Activated CD4-positive, CD25-positive, alpha-beta regulatory T cell treated with anti-CD3 and anti-CD28 coated beads, Interleukin-2, amount 50 U/mL, for 24 hours (primary cell): ENCODE measurements around the gene MYOM3.

Experiments used
- ATAC-seq, 2 donors: fragments of 150-1000 bp; cut with Tn5 transposase; one replicate each; pipeline ENCODE4 v1.10.0; 2021; ENCODE audit warnings: mild to moderate bottlenecking in 1 of 2, moderate library complexity in 1 of 2

The MYOM3 gene

DNA sequence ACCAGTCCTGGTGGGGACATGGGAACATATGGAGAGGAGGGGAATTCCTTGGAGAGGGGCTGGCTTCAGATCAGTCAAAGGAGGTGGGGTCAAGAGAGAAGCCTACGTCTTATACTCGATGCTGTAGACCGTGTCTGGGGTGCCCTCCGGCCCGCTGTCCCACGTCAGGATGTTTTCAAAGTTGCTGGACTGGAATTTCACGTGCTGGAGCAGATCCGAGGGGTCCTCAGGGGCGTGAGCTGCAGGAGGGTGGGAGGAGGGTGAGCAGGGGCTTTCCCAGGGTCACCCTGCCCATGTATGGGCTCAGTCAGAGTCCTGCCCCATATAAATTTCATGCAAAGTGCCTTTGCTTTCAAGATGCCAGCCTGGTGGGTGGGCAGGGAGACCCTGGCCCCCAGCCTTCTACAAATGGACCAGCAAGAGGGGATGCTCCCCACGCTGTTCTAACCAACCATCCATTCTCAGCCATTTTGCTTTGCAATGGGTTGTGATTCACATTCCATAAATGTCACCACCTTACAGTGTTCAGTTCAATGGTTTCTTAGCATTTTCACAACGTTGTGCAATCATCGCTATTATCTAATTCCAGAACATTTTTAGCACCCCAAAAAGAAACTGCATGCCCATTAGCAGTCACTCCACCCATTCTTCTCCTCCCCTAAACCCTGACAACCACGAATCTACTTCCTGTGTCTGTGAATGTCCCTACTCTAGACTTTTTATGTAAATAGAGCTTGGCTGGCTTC, 26.7 kb upstream of the MYOM3 start:
- no peak for ATAC-seq

DNA sequence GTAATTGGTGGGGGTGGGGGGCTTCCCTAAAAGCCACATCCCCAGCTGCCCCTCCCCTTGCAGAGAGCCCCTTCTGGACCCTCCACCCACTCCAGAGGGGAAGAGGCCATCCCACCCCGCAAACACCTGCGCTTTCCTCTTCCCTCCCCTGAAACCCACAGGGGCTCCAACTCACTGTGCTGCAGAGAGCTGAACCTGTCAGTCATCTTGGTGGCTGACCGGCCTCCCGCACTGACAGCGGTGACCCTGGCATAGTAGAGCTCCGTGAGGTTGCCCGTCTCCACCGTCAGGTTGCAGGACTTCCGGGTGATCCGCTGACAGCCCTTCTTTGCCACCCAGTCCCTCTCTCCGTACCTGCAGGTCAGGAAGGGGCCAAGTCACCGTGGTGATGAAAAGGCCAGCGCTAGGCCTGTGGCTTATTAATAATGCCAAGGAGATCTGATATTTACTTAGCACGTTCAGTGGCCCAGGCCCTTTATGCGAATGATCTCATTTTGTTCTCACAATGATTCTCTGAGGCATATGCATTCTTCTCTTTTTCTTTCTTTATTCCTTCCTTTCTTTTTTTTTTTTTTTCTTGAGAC, 25.1 kb upstream of the MYOM3 start:
- ATAC-seq = no peak

DNA sequence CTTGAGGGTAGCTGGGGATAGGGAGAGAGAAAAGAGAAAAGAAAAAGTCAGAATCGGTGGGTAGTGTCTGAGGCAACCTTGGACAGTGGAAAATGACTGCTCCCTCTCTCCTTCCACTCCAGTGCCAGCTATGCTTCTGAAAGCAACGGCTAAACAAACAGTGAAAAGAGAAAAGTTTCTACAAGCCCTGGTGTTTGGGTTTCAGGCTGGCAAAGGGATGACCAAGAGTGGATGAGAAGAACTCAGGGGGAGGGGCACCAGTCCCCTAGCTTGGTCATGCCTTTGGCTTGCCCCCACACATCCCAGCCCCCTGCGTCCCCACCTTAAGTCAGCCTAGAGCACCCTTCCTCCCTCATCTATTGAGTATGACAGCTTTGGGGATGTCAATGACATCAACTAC, 22.4 kb upstream of the MYOM3 start:
- no peak for ATAC-seq

DNA sequence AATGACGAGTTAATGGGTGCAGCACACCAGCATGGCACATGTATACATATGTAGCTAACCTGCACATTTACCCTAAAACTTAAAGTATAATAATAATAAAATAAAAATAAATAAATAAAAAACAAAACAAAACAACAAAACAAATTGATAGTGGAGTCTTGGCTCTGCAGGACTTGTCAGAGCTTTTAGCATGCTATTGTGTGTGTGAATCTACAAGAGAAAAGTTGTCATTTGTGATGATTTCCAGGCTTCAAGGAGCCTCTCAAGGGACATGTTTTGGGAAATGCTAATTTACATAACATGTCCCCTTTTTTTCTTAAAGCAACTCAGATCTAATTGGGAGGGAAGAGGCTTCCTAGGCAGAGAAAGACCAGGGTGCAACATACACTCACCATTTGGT, 21.9 kb upstream of the MYOM3 start:
- no peak for ATAC-seq

DNA sequence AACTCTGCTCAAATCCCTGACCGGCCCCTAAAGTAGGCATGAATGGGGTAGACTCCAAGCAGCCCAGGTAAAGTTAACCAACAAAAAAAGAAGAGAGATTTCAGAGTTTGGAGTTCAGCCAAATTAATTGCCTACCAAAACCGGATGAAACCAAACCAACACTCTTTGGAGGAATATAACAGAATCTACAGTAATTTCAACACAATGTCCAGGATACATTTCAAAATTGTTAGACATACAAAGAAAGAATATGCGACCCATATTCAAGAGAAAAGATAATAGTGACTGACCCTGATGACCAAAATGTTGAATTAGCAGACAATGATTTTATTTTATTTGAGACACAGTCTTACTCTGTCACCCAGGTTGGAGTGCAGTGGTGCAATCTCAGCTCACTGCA, 18.4 kb upstream of the MYOM3 start:
- no peak for ATAC-seq

DNA sequence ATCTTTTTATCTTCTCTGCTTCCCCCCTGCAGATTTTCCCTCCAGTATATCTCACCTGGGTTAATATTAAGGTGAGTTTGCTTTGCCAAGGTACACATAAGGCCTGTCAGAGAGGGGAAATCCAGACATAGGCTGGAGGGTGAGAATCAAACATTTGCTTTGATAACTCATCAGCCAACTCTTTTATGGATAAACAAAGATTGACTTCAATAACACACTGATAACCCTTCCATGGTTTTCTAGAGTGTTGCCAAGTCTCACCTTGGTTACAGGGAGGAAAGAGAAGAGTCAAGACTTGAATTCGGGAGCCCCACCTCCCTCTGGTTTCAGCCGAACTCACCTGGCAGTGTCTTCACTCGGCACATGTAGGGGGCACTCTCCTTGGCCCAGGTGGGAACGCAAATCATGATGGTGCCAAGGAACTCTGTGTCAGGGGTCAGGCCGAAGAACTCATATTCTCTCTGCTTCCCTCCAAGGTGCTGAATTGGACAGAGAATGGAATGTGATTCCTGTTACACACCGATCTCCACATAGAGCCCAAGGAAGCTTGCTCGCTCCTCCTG, 15.9 kb upstream of the MYOM3 start:
- ATAC-seq = no peak

DNA sequence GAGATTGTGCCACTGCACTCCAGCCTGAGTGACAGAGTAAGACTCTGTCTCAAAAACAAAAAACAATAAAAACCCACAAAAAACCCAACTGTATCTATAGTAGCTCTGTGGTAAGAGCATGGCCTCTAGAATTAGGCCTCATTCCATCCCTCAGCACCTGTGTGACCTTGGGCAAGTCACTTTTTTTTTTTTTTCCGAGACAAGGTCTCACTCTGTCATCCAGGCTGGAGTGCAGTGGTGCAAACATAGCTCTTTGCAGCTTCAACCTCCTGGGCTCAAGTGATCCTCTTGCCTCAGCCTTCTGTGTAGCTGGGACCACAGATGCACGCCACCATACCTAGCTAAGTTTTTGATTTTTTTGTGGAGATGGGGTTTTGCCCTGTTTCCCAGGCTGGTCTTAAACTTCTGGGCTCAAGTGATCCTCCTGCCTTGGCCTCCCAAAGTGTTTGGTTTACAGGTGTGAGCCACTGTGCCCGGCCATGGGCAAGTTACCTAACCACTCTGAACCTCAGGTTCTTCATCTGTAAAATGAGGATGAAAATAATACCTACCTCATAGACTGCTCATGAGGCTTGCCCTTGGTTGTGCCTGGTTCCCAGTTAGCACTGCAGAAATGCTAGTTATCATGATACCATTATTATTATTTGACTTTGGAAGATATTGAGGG, 15.3 kb upstream of the MYOM3 start:
- ATAC-seq = no peak

DNA sequence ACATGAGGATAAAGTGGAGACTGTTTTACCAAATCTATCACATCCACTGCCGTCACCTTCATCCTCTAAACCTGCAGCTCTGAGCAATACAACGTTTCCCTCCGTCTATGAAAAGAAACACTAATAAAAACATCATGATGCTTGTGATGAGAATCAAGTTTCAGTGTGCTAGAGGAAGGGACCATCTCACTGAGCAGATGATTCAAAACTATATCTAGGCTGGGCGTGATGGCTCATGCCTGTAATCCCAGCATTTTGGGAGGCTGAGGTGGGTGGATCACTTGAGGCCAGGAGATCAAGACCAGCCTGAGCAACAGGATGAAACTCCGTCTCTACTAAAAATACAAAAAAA, 14.7 kb upstream of the MYOM3 start:
- ATAC-seq = no peak

DNA sequence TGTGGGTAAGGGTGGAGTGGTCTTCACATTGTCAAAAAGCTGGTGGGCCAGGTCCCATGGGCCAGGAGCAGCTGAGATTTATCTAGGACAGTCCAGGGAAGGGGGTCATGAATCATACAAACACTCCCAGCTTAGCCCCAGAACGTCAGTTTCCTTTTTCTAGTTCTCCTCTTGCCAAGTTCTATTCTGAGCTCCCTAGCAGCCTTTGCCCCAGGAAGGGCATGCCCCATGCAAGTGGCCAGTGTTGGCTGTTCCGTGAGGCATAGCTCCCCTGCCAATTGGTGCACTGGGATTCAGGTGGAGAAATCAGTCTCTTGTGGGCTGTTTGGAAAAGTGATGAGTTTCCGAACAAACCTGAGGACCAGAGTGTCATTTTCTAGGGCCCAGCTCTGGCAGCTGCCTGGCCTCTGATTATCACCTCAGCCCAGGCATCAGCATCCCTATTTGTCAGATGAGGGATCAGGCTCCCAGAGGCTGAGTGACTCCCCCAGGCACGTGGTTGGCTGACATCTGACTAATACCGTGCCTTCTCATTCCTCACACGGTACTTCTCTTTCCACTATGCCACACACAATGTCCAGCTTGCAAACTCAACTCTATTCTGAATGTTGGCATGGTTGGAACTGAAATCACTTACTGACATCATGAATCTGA, 14.2 kb upstream of the MYOM3 start:
- ATAC-seq = no peak

DNA sequence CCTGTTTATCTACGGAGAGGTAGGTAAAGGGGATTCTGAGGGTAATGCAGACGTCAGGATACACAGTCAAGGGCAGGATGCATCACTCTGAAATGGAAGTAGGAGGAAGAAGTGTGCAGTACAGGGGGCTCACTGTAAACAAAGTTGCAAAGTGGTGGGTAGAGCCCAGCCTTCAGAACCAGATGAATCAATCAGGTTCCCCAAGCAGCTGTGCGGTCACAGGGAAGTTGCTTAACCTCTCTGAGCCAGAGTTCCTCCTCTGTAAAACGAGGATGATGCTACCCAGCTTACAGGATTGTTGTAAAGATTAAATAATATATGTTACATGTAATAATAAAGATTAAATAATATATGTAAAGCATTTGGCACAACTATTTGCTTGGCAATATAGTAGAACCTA, 13.5 kb upstream of the MYOM3 start:
- no peak for ATAC-seq

DNA sequence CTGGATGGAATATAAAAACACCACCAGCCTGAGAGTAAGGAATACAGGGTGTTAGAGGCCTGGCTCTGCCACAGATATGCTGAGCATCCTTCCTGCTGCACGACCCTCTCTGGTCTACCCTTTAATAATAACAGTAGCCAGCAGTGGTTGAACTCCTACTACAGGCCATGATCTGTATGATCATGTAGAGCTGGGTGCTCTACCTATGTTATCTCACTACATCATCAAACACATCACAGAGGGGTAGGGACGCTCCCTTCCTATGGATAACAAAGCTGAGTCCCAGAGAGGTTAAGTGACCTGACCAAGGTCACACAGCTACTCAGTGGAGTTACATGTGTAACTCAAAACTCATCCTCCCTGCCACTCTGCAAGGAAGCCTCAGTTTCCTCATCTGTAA, 13.0 kb upstream of the MYOM3 start:
- no peak for ATAC-seq

DNA sequence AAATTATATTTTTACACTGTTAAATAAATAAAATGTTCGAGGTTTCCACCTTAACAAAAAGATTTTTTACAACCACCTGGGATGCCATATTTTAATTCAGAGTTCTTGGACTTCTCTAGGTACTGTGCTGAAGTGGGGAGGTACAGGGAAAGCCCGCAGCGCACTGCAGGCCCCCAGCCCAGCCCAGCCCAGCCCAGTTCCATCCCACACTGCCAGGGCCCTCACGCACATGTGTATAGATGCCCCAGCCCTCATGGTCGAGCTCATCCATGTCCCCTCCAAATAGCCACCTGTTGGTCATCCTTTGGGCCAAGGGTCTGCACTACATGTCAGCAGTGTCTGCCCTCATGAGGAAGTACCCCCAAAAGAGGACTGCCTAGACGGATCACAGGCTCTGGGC, 11.7 kb upstream of the MYOM3 start:
- ATAC-seq = no peak

DNA sequence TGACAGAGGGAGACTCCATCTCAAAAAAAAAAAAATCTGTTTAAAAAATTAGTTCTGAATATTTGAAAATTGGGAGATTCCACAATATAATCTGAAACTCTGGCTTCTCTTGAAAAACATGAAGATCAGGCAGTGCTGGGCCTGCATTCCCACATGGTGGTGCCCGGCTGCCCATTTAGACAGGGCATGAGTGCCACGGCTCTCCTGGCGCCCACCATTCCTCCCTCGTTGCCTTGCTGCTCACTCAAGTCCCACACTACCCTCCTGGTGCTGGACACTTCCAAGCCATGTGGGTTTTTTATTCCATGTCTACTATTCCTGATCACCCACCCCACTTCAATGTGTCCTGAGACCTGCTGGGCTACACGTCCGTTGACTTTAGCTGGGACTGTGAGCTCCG, 10.8 kb upstream of the MYOM3 start:
- ATAC-seq = no peak

DNA sequence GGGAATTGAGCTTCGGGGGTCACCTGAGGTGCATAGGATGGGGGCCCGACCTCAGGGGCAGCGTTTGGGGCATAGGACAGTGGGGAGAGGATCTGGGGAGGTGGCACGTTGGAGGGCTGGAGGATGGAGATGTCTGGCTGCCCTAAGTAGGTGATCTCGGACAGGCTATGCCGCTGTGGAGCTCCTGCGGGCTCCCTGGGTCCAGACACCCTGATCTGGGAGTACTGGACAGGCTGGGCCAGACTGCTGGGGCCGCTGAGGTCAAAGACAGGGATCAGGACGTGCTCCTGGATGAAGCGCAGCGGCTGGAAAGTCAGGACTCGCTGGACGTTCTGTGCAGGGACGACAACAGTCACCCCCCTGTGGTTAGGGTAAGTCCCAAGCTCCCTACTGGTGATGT, 9.5 kb upstream of the MYOM3 start:
- ATAC-seq = no peak

DNA sequence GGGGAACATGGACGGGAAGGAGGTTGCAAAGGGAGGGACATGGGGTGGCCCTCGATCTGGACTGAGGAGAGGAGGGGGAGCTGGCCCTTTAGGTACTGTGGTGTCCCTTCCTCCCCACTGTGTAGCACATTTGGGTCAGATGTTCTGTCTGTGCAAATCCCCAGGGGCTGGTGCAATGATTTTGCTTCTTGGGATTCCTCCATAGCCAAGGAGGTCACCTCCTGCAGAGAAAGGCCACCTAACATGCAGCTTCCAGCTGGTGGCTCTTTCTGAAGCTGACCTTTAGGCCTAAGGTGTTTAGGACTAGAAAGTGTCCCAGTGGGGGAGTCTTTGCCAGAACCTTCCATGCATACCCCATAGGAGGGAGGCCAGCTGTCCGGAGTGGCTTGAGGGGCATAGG, 9.0 kb upstream of the MYOM3 start:
- no peak for ATAC-seq

DNA sequence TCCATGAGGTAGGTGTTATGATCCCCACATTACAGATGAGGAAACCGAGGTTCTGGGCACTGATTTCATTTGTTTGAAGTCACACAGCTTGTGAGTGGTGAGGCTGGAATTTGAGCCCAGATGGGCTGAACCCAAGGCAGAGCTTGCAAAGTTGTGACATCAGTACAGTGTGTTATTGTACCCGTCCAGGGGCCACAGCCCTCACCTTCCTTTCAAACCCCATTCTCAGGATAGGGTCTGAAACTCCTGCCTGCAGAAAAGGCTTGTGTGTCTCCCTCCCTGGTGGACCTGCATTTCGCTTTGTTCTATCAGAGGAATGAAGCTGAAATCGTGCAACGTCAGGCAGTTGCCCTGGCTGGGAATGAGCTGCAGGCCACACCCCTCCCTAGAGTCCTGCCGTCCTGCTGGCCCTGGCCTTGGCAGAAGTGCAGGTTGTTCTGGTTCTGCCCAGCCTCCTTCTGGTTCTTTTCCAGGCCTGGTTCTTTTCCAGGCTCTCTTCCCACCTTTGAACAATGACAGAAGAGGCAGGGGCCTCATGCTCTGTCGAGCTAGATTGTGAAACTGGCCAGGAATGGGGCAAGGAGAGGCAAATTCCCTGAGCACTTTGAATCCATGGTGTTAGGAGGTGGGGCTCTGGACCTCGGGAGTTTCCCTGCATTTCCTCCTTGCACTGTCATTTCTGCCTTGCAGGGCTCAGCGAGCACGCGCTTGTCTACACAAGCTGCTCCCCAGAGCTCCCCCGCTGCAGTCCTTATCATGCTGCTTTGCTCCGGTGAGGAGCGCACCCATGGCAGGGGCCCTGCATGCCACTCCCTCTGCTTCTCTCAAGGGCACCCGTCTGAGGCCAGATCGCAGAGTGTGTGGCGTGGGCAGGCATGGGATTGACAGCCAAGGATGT, 8.2 kb upstream of the MYOM3 start:
- no peak for ATAC-seq

DNA sequence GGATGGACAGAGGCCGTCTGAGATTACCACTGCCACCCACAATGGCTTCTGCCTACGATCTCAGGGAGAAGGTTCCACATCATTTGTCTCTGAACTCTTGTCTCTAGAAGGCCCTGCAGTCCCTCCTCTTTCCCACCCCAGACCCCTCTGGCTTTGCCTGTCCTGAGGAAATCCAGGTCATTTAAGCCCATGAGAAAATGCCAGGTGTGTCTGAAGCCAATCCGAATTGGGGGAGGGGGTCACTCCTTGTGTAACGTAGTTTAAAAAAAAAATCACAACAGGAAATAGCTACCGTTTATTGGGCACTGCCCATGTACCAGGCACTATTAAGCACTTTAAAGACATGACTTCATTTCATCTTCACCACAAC, 7.5 kb upstream of the MYOM3 start:
- no peak for ATAC-seq

DNA sequence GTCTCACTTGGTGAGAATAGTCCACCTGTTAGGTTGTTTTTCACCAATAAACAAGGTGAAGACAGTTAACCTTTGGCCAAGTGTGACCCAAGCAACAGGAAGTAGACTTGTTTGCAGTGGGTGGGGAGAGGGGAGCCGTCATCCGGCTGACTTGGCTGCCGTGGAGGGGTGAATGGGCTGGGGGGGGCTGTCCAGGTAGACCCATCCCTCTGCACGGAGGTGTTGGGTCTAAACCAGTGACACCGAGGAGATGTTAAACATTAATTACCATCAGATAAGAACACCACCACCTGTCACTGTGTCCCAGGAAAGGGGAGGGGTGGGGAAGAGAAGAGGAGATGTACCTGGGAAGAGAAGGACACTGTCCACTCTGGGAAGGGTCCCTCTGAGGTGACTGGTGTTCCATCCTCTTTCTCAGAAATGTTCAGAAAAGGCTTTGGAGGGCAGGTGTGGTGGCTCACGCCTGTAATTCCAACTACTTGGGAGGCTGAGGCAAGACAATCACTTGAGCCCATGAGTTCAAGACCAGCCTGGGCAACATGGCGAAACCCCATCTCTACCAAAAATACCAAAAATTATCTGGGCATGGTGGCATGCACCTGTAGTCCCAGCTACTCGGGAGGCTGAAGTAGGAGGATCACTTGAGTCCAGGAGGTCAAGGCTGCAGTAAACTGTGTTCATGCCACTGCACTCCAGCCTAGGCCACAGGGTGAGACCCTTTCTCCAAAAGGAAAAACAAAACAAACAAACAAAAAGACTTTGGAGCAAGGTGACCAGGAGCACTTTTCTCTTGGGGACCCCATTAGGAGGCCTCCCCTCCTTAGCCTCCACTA, 6.7 kb upstream of the MYOM3 start:
- no peak for ATAC-seq

DNA sequence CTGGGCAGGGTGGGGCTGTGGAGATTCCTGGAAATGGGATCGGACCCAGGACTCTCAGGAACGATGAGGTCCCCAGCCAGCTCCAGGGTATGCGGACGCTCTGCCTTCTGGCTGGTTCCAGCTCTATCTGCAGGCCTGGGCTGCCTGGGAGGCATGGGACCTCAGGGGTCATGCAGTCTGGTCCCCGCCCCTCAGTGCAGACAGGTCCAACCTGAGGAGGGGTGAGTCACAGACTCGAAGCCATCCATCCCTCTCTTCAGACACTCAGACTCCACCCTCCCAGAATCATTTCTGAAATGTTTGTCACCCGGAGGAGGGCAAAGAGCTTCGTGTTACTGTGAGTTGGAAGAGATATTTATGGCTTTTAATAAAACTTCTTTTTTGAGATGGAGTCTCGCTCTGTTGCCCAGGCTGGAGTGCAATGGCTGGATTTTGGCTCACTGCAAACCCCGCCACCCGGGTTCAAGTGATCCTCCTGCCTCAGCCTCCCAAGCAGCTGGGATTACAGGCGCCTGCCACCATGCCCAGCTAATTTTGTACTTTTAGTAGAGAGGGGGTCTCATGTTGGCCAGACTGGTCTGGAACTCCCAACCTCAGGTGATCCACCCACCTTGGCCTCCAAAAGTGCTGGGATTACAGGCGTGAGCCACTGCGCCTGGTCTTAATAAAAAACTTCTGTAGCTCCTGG, 5.9 kb upstream of the MYOM3 start:
- ATAC-seq = no peak

DNA sequence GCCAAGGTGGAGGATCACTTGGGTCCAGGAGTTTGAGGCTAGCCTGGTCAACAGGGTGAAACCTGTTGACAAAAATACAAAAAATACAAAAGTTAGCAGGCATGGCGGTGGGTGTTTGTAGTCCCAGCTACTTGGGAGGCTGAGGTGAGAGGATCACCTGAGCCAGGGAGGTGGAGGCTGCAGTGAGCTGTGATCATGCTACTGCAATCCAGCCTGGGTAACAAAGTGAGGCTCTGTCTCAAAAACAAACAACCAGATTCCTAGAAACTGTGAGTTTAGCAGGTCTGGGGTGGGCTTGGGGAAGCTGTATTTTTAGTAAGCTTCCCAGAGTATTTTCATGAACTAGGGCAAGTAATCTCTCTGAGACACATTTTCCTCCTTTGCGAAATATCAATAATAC, 5.2 kb upstream of the MYOM3 start:
- no peak for ATAC-seq

DNA sequence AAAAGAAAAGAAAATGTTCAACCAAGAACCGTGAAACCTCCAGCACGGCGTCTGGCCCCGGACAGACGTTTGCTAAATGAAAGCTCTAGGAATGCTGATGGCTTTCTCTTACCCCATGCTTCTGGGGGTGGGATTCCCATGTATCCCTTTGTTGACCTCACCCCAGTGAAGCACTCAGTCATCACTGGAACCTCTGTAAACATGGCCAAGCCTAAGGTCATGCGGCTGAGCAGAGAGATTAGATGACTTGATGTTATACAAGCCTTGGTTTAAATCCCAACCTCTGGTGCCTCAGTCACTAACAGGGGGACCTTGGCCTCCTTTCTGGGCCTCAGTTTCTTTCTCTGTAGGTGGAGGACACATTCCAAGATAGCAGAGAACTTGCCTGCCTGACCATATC, 2.8 kb upstream of the MYOM3 start:
- no peak for ATAC-seq
